T-cell (primary cell): Measurements from ENCODE around the gene EDN1. TPM values are rescaled to one million over a fixed set of nuclear protein-coding genes. Genes with fewer than 3 reads are reported as not detected.

ENCODE experiments used
- ATAC-seq, 4 experiments: fragments of 200-7000 bp in 3 of 4; fragments of 150-1000 bp in 1 of 4; cut with Tn5 transposase; replicated peaks in 1 of 4; 1 replicate in 3 of 4; 2 replicates in 1 of 4; pipeline ENCODE4 v1.10.0; 2021; ENCODE audit warnings: moderate library complexity in 3 of 4, mild to moderate bottlenecking in 2 of 4, moderate number of reproducible peaks in 1 of 4
- CTCF ChIA-PET, 2 donors: fragments of 300-600 bp; sonication (Branson Sonifier 250); formaldehyde crosslinking; loops; one replicate each; lab custom pipeline; 2022; ENCODE audit warnings: antibody characterized with exemption in 2 of 2; lab: Charles Lee
- POLR2A ChIA-PET, 2 donors: fragments of 300-600 bp; sonication (Branson Sonifier 250); formaldehyde crosslinking; loops; one replicate each; lab custom pipeline; 2022; ENCODE audit warnings: antibody characterized with exemption in 2 of 2; lab: Charles Lee
- DNase-seq, 35 experiments: peaks; one replicate each; pipeline versions ENCODE4 v3.0.0 to v3.0.0-alpha.2; 2013 to 2023
- H3K27ac ChIP-seq: one replicate; pipeline ENCODE4 v1.5.1; 2013; ENCODE audit warnings: low read length
- H3K27me3 ChIP-seq, 2 experiments: replicated peaks in 1 of 2; 1 replicate in 1 of 2; 2 replicates in 1 of 2; pipeline versions ENCODE4 v1.6.1 to v1.7.0; 2013; ENCODE audit warnings: low read length in 1 of 2, mixed read lengths in 1 of 2; ENCODE audit not compliant: control insufficient read depth in 2 of 2, insufficient read depth in 2 of 2; ENCODE audit errors: extremely low read depth in 1 of 2
- H3K36me3 ChIP-seq, 2 donors: 1 replicate in 1 of 2; 2 replicates in 1 of 2; pipeline versions ENCODE4 v1.6.1 to v1.7.0; 2013; ENCODE audit warnings: low read length in 1 of 2; ENCODE audit not compliant: control insufficient read depth in 2 of 2, insufficient read depth in 1 of 2; ENCODE audit errors: extremely low read depth in 1 of 2
- H3K4me1 ChIP-seq, 2 experiments: 1 replicate in 1 of 2; 2 replicates in 1 of 2; pipeline versions ENCODE4 v1.6.1 to v1.7.0; 2013; ENCODE audit warnings: low read length in 2 of 2, mixed read lengths in 1 of 2; ENCODE audit not compliant: insufficient read depth in 2 of 2, control insufficient read depth in 1 of 2; ENCODE audit errors: extremely low read depth in 1 of 2
- H3K4me3 ChIP-seq, 2 donors: 1 replicate in 1 of 2; 2 replicates in 1 of 2; pipeline versions ENCODE4 v1.5.1 to v1.7.0; 2013; ENCODE audit warnings: mild to moderate bottlenecking in 2 of 2, low read length in 1 of 2, moderate library complexity in 1 of 2; ENCODE audit not compliant: control insufficient read depth in 1 of 2; ENCODE audit errors: extremely low read depth in 1 of 2
- H3K9me3 ChIP-seq: 2 replicates; pipeline ENCODE4 v1.7.0; 2013
- H3K27ac Mint-ChIP-seq, 2 donors: one replicate each; pipeline ENCODE4 v1.8.0; 2020 to 2021; ENCODE audit warnings: mild to moderate bottlenecking in 2 of 2, mixed read lengths in 2 of 2
- H3K27me3 Mint-ChIP-seq, 2 donors: one replicate each; pipeline ENCODE4 v1.8.0; 2021 to 2022; ENCODE audit warnings: mixed read lengths in 2 of 2
- H3K36me3 Mint-ChIP-seq: one replicate; pipeline ENCODE4 v1.8.0; 2021; ENCODE audit warnings: mixed read lengths
- H3K4me1 Mint-ChIP-seq, 3 donors: one replicate each; pipeline ENCODE4 v1.8.0; 2020 to 2022; ENCODE audit warnings: mixed read lengths in 3 of 3, mild to moderate bottlenecking in 1 of 3
- H3K4me3 Mint-ChIP-seq, 3 donors: one replicate each; pipeline ENCODE4 v1.8.0; 2020 to 2022; ENCODE audit warnings: mild to moderate bottlenecking in 3 of 3, mixed read lengths in 3 of 3, moderate library complexity in 3 of 3
- H3K9me3 Mint-ChIP-seq, 3 donors: one replicate each; pipeline ENCODE4 v1.8.0; 2020 to 2022; ENCODE audit warnings: mixed read lengths in 3 of 3
- WGBS: methylation state at CpG from one replicate; pipeline ENCODE4 v1.1.5; 2013; ENCODE audit warnings: missing lambda C conversion rate; ENCODE audit not compliant: insufficient coverage; 5-methylcytosine and 5-hydroxymethylcytosine counted together
- total RNA-seq, 35 experiments: library from RNA in 6 of 35; stranded (reverse) in 6 of 35; fragments of 120-200 nt in 1 of 35; gene quantifications; one replicate each; pipeline versions ENCODE4 v1.2.1 to v1.2.4 and lab custom pipeline; 2013 to 2026

EDN1 gene
- total RNA-seq, 5 donors from 2014 or later (not counting 1 experiment from before 2014, with no cell fraction given) = 0.44 to 1.2 (median 0.79) TPM

- no peaks in the 10 kb centered on the region for H3K4me1 ChIP-seq
- no CpG with 5 or more reads among the region's 2 CpGs for WGBS
- Mint-ChIP-seq H3K4me1 (no peaks in the 10 kb centered on the region), H3K27me3 (peaks cover 3 to 6% of the 10 kb centered on the region in 2 donors), H3K4me3 (no peak overlapping the region), H3K27ac (no peak overlapping the region), H3K36me3 (no peaks in the 10 kb centered on the region), H3K9me3 (no peaks in the 10 kb centered on the region)
- ChIA-PET POLR2A (no interaction called here), CTCF (no interaction called here)
- no peak overlapping the region for H3K27ac ChIP-seq
- no peaks in the 10 kb centered on the region for H3K9me3 ChIP-seq
- no peak for DNase-seq
- no peak for ATAC-seq
- H3K36me3 ChIP-seq = no peaks in the 10 kb centered on the region
- H3K4me3 ChIP-seq = no peak overlapping the region
- no peaks in the 10 kb centered on the region for H3K27me3 ChIP-seq
Measured at GRCh38 chr6:12246900-12247299, 43.3 kb upstream of the EDN1 start.

GRCh38 chr6:12249541-12250382, 40.4 kb upstream of the EDN1 start:
- Mint-ChIP-seq H3K36me3 (no peaks in the 10 kb centered on the region), H3K4me1 (no peaks in the 10 kb centered on the region), H3K27ac (no peak overlapping the region), H3K4me3 (no peak overlapping the region), H3K9me3 (no peaks in the 10 kb centered on the region), H3K27me3 (peaks cover 5 to 11% of the 10 kb centered on the region in 2 donors)
- no peak overlapping the region for H3K4me3 ChIP-seq
- POLR2A ChIA-PET = no interaction called here
- H3K27ac ChIP-seq = no peak overlapping the region
- H3K36me3 ChIP-seq = no peaks in the 10 kb centered on the region
- no peaks in the 10 kb centered on the region for H3K4me1 ChIP-seq
- no peaks in the 10 kb centered on the region for H3K9me3 ChIP-seq
- no peak for ATAC-seq
- no CpG with 5 or more reads among the region's 4 CpGs for WGBS
- no peak for DNase-seq
- H3K27me3 ChIP-seq = no peaks in the 10 kb centered on the region
- CTCF ChIA-PET = no interaction called here

- DNase-seq = no peak
Measured at GRCh38 chr6:12250383-12250770, 39.8 kb upstream of the EDN1 start.

GRCh38 chr6:12254210-12254609, 36.0 kb upstream of the EDN1 start:
- WGBS = 78% methylated on average over 5 of the region's 5 CpGs

More at GRCh38 chr6:12250383-12250770, 39.8 kb upstream of the EDN1 start:
- no peak overlapping the region for H3K27ac Mint-ChIP-seq
- Histone ChIP-seq H3K9me3 (no peaks in the 10 kb centered on the region), H3K4me1 (no peaks in the 10 kb centered on the region), H3K36me3 (no peaks in the 10 kb centered on the region), H3K27ac (no peak overlapping the region), H3K27me3 (no peaks in the 10 kb centered on the region), H3K4me3 (no peak overlapping the region)
- H3K36me3 Mint-ChIP-seq = no peaks in the 10 kb centered on the region
- no CpG with 5 or more reads among the region's 1 CpG for WGBS
- peaks cover 5 to 11% of the 10 kb centered on the region in 2 donors for H3K27me3 Mint-ChIP-seq
- ATAC-seq = no peak
- CTCF ChIA-PET = no interaction called here
- H3K4me3 Mint-ChIP-seq = no peak overlapping the region
- POLR2A ChIA-PET = no interaction called here
- no peaks in the 10 kb centered on the region for H3K4me1 Mint-ChIP-seq
- no peaks in the 10 kb centered on the region for H3K9me3 Mint-ChIP-seq

GRCh38 chr6:12258191-12258590, 32.0 kb upstream of the EDN1 start:
- Mint-ChIP-seq H3K9me3 (no peaks in the 10 kb centered on the region), H3K27me3 (peaks cover 7 to 8% of the 10 kb centered on the region in 2 donors), H3K36me3 (no peaks in the 10 kb centered on the region), H3K4me3 (no peak overlapping the region), H3K4me1 (no peaks in the 10 kb centered on the region), H3K27ac (no peak overlapping the region)
- Histone ChIP-seq H3K27ac (no peak overlapping the region), H3K27me3 (peaks cover 0 to 3% of the 10 kb centered on the region in 2 experiments), H3K9me3 (no peaks in the 10 kb centered on the region), H3K36me3 (no peaks in the 10 kb centered on the region), H3K4me1 (no peaks in the 10 kb centered on the region), H3K4me3 (no peak overlapping the region)
- DNase-seq (no peak), ATAC-seq (no peak)
- POLR2A ChIA-PET = no interaction called here
- CTCF ChIA-PET = no interaction called here
- 93% methylated on average over 3 of the region's 6 CpGs for WGBS

More at GRCh38 chr6:12254210-12254609, 36.0 kb upstream of the EDN1 start:
- peaks cover 0 to 3% of the 10 kb centered on the region in 2 experiments for H3K27me3 ChIP-seq
- H3K4me1 ChIP-seq = no peaks in the 10 kb centered on the region
- ATAC-seq (no peak), DNase-seq (no peak)
- no peak overlapping the region for H3K4me3 Mint-ChIP-seq
- H3K36me3 ChIP-seq = no peaks in the 10 kb centered on the region
- H3K9me3 Mint-ChIP-seq = no peaks in the 10 kb centered on the region
- no peak overlapping the region for H3K4me3 ChIP-seq
- POLR2A ChIA-PET = no interaction called here
- CTCF ChIA-PET = interaction anchor here in 1 of 2 donors (0.9 kb wide), 1 partner anchor 46 kb away, joined by 3 read pairs; no protein-coding TSS in a partner anchor
- no peak overlapping the region for H3K27ac ChIP-seq
- no peaks in the 10 kb centered on the region for H3K4me1 Mint-ChIP-seq
- peaks cover 8 to 12% of the 10 kb centered on the region in 2 donors for H3K27me3 Mint-ChIP-seq
- no peaks in the 10 kb centered on the region for H3K36me3 Mint-ChIP-seq
- H3K27ac Mint-ChIP-seq = no peak overlapping the region
- no peaks in the 10 kb centered on the region for H3K9me3 ChIP-seq

GRCh38 chr6:12258591-12259075, 31.5 kb upstream of the EDN1 start:
- H3K27me3 ChIP-seq = peaks cover 0 to 3% of the 10 kb centered on the region in 2 experiments
- H3K4me3 ChIP-seq = no peak overlapping the region
- no peaks in the 10 kb centered on the region for H3K36me3 Mint-ChIP-seq
- ChIA-PET CTCF (no interaction called here), POLR2A (no interaction called here)
- H3K36me3 ChIP-seq = no peaks in the 10 kb centered on the region
- no peaks in the 10 kb centered on the region for H3K4me1 Mint-ChIP-seq
- no peaks in the 10 kb centered on the region for H3K9me3 ChIP-seq
- H3K27me3 Mint-ChIP-seq = peaks cover 7% of the 10 kb centered on the region in 2 donors
- no peak overlapping the region for H3K27ac Mint-ChIP-seq
- WGBS = no CpG with 5 or more reads among the region's 3 CpGs
- H3K4me1 ChIP-seq = no peaks in the 10 kb centered on the region
- ATAC-seq (no peak), DNase-seq (no peak)
- no peak overlapping the region for H3K4me3 Mint-ChIP-seq
- no peaks in the 10 kb centered on the region for H3K9me3 Mint-ChIP-seq
- H3K27ac ChIP-seq = no peak overlapping the region
